Measurements from ENCODE around the gene CERS6. TPM values are rescaled to one million over a fixed set of nuclear protein-coding genes. Genes with fewer than 3 reads are reported as not detected.

CERS6 gene
- total and polyA plus RNA-seq, 2 of the 8 experiments (the other 6 are each of a cell fraction or from before 2014, with no cell fraction given) = 6.8 to 28.2 TPM

DNA sequence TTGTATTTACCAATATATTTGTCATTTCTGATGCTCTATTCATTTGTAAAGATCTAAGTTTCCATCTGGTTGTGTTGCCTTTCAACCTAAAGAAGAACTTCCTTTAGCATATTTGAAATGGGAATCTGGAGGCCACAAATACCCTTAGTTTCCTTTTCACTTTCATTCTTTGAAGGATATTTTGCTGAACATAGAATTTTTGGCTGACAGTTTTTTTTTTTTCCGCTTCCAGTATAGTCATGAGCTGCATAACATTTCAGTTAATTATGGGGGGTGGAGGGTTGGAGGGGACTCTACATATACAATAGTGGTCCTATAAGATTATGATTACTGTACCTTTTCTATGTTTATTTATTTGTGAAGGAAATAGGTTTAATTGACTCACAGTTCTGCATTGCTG is 83.9 kb downstream of the CERS6 start (continued):
- TF ChIP-seq CHD7 (IDR thresholded peaks at IDR 0.05; ENCODE audit: insufficient replicate concordance, low read length) (no peak), POLR2AphosphoS5 (IDR thresholded peaks at IDR 0.05; ENCODE audit: low read depth, low read length) (no peak), HDAC2 (IDR thresholded peaks at IDR 0.05; ENCODE audit: borderline replicate concordance in 1 of 2, low read depth in 2 of 2, low read length in 2 of 2) (no peak), MAX (IDR thresholded peaks at IDR 0.05) (no peak), SP1 (IDR thresholded peaks at IDR 0.05; ENCODE audit: low read depth, low read length) (no peak), GABPA (IDR thresholded peaks at IDR 0.05; ENCODE audit: borderline replicate concordance, insufficient read depth, low read length) (no peak)
